ENCODE measurements around the gene SLC25A33. TPM values are rescaled to one million over a fixed set of nuclear protein-coding genes. Genes with fewer than 3 reads are reported as not detected.
A peak's percentile ranks its signal among the peaks of the same experiment; 100 is the strongest.
"Not testable (repeated sequence)": the region's sequence is repeated elsewhere in the genome, so short reads cannot be mapped to it uniquely, and the experiment has no call there.

SLC25A33 gene
- total RNA-seq, 1 donor from 2014 or later, result 7.7 TPM

DNA sequence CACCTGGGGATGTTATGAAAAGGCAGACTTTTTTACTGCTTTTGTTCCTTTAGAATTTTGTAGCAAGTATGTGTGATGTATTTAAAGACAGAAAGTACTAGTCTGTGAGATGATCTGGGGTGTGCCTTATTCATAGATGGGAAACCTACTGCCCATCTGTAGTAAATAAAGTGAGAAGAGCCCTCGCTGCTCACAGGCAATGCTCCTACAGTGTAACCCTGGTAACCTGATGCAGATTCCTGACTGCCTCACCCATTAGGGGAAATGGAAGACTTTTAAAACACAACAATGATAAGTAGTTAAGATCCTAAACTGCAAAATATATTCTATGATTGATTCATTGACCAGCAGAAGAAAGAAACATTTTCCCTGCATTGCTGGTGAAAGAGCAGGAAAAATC is 30.0 kb downstream of the SLC25A33 start:
- peaks cover 11% of the 10 kb centered on the region for H3K36me3 Mint-ChIP-seq (ENCODE audit: insufficient read depth)
- H3K27ac Mint-ChIP-seq, result peak overlapping the region; percentile 62
- TF ChIP-seq, protein P1, sequence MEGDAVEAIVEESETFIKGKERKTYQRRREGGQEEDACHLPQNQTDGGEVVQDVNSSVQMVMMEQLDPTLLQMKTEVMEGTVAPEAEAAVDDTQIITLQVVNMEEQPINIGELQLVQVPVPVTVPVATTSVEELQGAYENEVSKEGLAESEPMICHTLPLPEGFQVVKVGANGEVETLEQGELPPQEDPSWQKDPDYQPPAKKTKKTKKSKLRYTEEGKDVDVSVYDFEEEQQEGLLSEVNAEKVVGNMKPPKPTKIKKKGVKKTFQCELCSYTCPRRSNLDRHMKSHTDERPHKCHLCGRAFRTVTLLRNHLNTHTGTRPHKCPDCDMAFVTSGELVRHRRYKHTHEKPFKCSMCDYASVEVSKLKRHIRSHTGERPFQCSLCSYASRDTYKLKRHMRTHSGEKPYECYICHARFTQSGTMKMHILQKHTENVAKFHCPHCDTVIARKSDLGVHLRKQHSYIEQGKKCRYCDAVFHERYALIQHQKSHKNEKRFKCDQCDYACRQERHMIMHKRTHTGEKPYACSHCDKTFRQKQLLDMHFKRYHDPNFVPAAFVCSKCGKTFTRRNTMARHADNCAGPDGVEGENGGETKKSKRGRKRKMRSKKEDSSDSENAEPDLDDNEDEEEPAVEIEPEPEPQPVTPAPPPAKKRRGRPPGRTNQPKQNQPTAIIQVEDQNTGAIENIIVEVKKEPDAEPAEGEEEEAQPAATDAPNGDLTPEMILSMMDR (IDR thresholded peaks at IDR 0.05; ENCODE audit: unreplicated experiment), result no peak
- no peak overlapping the region for H3K4me3 Mint-ChIP-seq (ENCODE audit: low read depth)
- no peaks in the 10 kb centered on the region for H3K9me3 Mint-ChIP-seq (ENCODE audit: low read depth)
- no peaks in the 10 kb centered on the region for H3K4me1 Mint-ChIP-seq (ENCODE audit: low read depth)
- no peaks in the 10 kb centered on the region for H3K27me3 Mint-ChIP-seq
- no peak for DNase-seq (ENCODE audit: low spot score, unreplicated experiment)

DNA sequence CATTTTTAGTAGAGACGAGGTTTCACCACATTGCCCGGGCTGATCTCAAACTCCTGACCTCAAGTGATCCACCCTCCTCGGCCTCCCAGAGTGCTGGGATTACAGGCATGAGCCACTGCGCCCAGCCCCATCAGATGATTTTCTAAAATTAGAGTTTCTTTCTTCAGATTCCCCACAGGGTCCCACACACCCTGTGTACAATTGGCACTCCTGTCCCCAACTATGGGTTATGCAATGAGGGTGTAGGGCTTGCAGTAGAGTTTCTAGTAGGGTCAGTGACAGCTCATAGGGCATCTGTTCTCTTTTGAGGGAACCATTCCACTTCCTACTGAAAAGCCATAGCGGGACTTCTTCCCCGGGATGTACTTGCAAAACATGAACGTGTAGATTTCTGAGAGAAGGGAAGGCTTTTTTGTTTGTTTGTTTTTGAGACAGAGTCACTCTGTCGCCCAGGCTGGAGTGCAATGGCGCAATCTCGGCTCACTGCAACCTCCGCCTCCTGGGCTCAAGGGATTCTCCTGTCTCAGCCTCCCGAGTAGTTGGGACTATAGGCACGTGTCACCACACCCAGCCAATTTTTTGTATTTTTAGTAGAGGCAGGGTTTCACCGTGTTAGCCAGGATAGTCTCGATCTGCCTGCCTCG is 31.7 kb downstream of the SLC25A33 start:
- H3K9me3 Mint-ChIP-seq (ENCODE audit: low read depth); H3K4me1 Mint-ChIP-seq (ENCODE audit: low read depth); H3K27me3 Mint-ChIP-seq; H3K36me3 Mint-ChIP-seq (ENCODE audit: insufficient read depth); H3K27ac Mint-ChIP-seq; H3K4me3 Mint-ChIP-seq (ENCODE audit: low read depth); DNase-seq (ENCODE audit: low spot score, unreplicated experiment): not testable (repeated sequence)

DNA sequence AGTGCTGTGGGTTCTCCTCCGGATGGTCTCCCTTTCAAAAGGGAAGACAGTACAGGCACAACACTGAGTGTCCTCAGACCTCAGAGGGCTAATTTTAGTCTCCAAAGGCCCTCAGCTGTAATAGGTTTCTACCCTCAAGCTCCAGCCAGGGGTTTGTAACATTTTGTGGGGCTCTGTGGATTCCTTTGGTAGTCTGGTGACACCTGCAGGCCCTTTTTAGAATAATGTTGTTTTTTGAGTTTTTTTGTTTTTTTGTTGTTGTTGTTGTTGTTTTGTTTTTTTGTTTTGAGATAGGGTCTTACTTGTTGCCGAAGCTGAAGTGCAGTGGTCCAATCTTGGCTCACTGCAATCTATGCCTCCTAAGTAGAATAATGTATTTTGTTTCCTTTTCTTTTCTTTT is 34.5 kb downstream of the SLC25A33 start:
- no peaks in the 10 kb centered on the region for H3K9me3 Mint-ChIP-seq (ENCODE audit: low read depth)
- no peak for DNase-seq (ENCODE audit: low spot score, unreplicated experiment)
- peaks cover 12% of the 10 kb centered on the region for H3K36me3 Mint-ChIP-seq (ENCODE audit: insufficient read depth)
- TF ChIP-seq, protein P1 (IDR thresholded peaks at IDR 0.05; ENCODE audit: unreplicated experiment), result peak; percentile 54
- no peak overlapping the region for H3K4me3 Mint-ChIP-seq (ENCODE audit: low read depth)
- peaks cover 10% of the 10 kb centered on the region for H3K4me1 Mint-ChIP-seq (ENCODE audit: low read depth)
- H3K27ac Mint-ChIP-seq, result no peak overlapping the region
- no peaks in the 10 kb centered on the region for H3K27me3 Mint-ChIP-seq

DNA sequence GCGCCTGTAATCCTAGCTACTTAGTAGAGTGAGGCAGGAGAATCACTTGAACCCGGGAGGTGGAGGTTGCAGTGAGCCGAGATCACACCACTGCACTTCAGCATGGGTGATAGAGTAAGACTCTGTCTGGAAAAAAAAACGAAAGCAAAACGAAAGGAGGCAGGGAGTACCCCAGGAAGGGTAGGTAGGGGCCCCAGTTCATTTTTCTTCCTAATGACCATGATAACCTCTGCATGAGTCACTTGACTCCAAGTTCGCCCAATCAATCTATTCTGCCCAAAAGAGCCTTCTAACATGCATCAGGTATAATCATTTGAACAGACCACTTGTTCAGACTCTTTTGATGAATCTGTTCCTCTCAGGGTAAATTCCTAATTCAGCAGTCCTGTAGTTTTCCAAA is 36.2 kb downstream of the SLC25A33 start:
- Mint-ChIP-seq H3K9me3 (ENCODE audit: low read depth) (no peaks in the 10 kb centered on the region), H3K27me3 (no peaks in the 10 kb centered on the region), H3K4me1 (ENCODE audit: low read depth) (peaks cover 10% of the 10 kb centered on the region), H3K27ac (no peak overlapping the region), H3K36me3 (ENCODE audit: insufficient read depth) (peaks cover 10% of the 10 kb centered on the region), H3K4me3 (ENCODE audit: low read depth) (no peak overlapping the region)
- TF ChIP-seq, protein P1 (IDR thresholded peaks at IDR 0.05; ENCODE audit: unreplicated experiment), result no peak
- no peak for DNase-seq (ENCODE audit: low spot score, unreplicated experiment)

DNA sequence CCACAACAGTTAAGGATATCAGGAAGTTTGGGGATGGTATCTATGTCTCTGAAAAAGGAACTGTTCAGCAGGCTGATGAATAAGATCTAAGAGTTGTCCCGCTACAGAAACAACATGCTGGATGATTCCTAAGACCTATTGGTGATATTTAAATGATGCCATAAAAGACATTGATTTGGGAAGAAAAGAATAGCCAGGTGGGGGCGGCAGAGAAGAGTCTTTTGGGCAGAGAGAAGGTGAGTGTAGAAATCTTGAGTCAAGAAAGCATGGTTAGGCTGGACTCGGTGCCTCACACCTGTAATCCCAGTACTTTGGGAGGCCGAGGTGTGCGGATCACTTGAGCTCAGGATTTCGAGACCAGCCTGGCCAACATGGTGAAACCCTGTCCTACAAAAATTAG is 37.6 kb downstream of the SLC25A33 start:
- Mint-ChIP-seq H3K27ac (peak overlapping the region; percentile 6), H3K36me3 (ENCODE audit: insufficient read depth) (peaks cover 12% of the 10 kb centered on the region), H3K4me3 (ENCODE audit: low read depth) (no peak overlapping the region), H3K9me3 (ENCODE audit: low read depth) (no peaks in the 10 kb centered on the region), H3K27me3 (no peaks in the 10 kb centered on the region), H3K4me1 (ENCODE audit: low read depth) (peaks cover 10% of the 10 kb centered on the region)
- TF ChIP-seq, protein P1 (IDR thresholded peaks at IDR 0.05; ENCODE audit: unreplicated experiment), result no peak
- no peak for DNase-seq (ENCODE audit: low spot score, unreplicated experiment)

DNA sequence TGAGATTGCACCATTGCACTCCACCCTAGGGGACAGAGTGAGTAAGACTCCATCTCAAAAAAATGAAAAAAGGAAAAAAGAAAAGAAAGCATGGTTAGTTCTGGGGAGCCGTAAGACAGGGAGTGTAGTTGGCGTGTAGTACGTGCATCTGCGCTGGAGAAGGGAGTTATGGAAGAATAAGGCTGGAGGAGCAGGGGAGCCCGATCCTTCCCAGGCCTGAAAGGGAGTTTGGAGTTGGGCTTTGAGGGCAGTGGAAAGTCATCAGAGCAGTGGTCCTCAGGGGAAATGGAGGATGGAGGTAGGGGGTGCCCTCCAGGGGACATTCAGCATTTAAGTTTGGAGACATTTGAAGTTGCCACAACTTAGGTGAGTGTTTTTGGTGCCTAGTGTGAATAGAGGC is 38.2 kb downstream of the SLC25A33 start:
- H3K4me1 Mint-ChIP-seq (ENCODE audit: low read depth), result peaks cover 10% of the 10 kb centered on the region
- no peak for DNase-seq (ENCODE audit: low spot score, unreplicated experiment)
- no peaks in the 10 kb centered on the region for H3K9me3 Mint-ChIP-seq (ENCODE audit: low read depth)
- H3K36me3 Mint-ChIP-seq (ENCODE audit: insufficient read depth), result peaks cover 12% of the 10 kb centered on the region
- H3K27ac Mint-ChIP-seq, result peak overlapping the region; percentile 6
- no peaks in the 10 kb centered on the region for H3K27me3 Mint-ChIP-seq
- TF ChIP-seq, protein P1 (IDR thresholded peaks at IDR 0.05; ENCODE audit: unreplicated experiment), result no peak
- H3K4me3 Mint-ChIP-seq (ENCODE audit: low read depth), result no peak overlapping the region
